ENCODE results near the gene NEBL. TPM values are rescaled to one million over a fixed set of nuclear protein-coding genes. Genes with fewer than 3 reads are reported as not detected.

Gene NEBL
- total RNA-seq, 1 donor from 2014 or later, result 0.43 TPM

DNA sequence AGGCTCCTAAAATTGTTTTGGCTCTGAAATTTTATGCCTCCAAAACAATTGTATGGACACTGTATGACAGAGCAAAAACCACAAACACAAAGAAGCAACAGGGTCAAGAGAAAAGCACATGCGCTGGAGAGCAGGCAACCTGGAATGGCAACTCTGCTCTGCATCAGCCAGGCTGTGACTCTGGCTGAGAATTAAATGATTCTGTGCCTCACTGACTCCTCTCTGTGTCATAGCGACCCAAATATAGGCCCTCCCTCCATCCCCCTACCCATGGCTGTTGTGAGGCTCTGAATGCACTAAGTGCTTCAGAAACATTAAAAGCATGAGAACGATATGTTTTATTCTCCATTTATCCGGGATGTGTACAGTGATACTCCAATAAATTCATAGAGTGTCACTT lies 24.9 kb upstream of the NEBL start:
- no peak for DNase-seq (ENCODE audit: low spot score)
- Mint-ChIP-seq H3K36me3 (ENCODE audit: low read depth) (no peaks in the 10 kb centered on the region), H3K4me1 (ENCODE audit: low read depth) (no peaks in the 10 kb centered on the region), H3K27ac (no peak overlapping the region), H3K4me3 (ENCODE audit: low read depth) (no peak overlapping the region), H3K9me3 (no peaks in the 10 kb centered on the region), H3K27me3 (ENCODE audit: low read depth) (no peaks in the 10 kb centered on the region)
- intact Hi-C loops (cut with micrococcal nuclease), result no loop called here

DNA sequence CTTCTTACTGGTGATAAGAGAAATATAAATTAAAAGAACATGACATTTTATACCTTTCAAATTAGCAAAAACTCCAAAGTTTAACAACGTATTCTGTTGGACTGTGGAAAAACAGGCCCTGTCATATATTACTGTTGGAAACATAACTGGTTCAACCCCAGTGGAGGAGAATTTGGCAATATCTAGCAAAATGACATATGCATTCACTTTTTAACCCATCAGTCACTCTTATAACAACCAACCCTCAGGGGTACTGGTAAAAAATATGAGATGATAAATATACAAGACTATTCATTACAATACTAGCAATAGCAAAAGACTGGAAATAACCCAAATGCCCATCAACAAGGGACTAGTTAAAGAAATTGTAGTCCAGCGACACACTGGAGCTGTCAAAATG lies 22.9 kb upstream of the NEBL start:
- no peak overlapping the region for H3K4me3 Mint-ChIP-seq (ENCODE audit: low read depth)
- intact Hi-C loops (cut with micrococcal nuclease), result no loop called here
- no peak for DNase-seq (ENCODE audit: low spot score)
- H3K27ac Mint-ChIP-seq, result no peak overlapping the region
- no peaks in the 10 kb centered on the region for H3K36me3 Mint-ChIP-seq (ENCODE audit: low read depth)
- no peaks in the 10 kb centered on the region for H3K27me3 Mint-ChIP-seq (ENCODE audit: low read depth)
- H3K9me3 Mint-ChIP-seq, result no peaks in the 10 kb centered on the region
- H3K4me1 Mint-ChIP-seq (ENCODE audit: low read depth), result no peaks in the 10 kb centered on the region

DNA sequence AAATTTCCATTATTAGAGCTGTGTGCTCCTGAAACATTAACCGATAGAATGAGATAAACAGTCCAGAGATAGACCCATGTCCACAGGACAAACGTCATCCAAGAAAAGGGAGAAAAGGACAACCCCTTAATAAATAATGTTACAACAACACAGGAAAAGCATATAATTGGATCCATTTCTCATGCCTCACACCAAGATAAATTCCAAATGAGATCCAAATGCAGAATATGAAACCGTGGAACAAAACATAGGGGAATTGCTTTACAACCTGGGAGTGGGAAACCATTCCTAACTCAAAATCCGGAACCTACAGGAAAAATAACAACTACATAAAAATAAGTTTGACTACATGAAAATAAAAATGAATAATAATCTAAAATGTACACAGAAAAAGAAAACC lies 22.4 kb upstream of the NEBL start:
- intact Hi-C loops (cut with micrococcal nuclease), result no loop called here
- H3K4me3 Mint-ChIP-seq (ENCODE audit: low read depth), result no peak overlapping the region
- no peaks in the 10 kb centered on the region for H3K4me1 Mint-ChIP-seq (ENCODE audit: low read depth)
- H3K9me3 Mint-ChIP-seq, result no peaks in the 10 kb centered on the region
- H3K27ac Mint-ChIP-seq, result no peak overlapping the region
- no peaks in the 10 kb centered on the region for H3K36me3 Mint-ChIP-seq (ENCODE audit: low read depth)
- DNase-seq (ENCODE audit: low spot score), result no peak
- H3K27me3 Mint-ChIP-seq (ENCODE audit: low read depth), result no peaks in the 10 kb centered on the region

DNA sequence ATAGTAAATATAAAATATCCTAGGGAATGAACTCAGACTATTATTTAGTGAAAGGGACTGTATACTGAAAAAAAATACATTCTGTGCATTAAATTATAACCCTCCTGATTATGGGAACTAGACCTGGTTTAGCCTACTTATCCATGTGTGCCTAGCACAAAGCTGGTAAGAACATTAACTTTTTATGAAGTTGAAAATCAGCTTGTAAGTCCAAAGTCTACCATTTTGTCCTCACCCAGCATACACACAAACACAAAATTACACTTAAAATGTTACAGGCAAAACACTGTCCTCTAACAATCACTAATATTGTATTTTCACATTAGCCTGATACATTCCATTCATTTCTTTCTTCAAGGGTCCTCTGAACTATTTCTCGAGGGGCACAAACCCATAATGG lies 19.9 kb upstream of the NEBL start:
- no peaks in the 10 kb centered on the region for H3K27me3 Mint-ChIP-seq (ENCODE audit: low read depth)
- H3K36me3 Mint-ChIP-seq (ENCODE audit: low read depth), result no peaks in the 10 kb centered on the region
- H3K4me1 Mint-ChIP-seq (ENCODE audit: low read depth), result no peaks in the 10 kb centered on the region
- no peaks in the 10 kb centered on the region for H3K9me3 Mint-ChIP-seq
- H3K4me3 Mint-ChIP-seq (ENCODE audit: low read depth), result no peak overlapping the region
- no peak overlapping the region for H3K27ac Mint-ChIP-seq
- intact Hi-C loops (cut with micrococcal nuclease), result no loop called here
- DNase-seq (ENCODE audit: low spot score), result no peak

DNA sequence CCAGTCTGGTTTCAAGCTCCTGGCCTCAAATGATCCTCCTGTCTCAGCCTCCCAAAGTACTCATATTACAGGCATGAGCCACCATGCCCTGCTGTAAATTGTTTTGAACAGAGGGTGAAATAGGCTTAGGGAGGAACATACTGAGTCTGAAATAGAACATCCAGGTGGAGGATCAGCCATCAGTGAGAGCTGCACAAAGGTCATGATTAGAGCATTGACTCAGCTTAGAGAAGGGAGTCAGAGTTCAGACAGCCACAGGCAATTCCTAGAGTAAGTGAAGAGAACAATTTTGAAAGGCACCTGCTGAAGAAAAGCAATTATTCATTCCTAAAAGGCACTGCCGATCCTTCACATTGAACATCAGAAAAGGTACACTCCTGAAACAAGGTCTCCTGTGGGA lies 15.9 kb upstream of the NEBL start:
- H3K27me3 Mint-ChIP-seq (ENCODE audit: low read depth), result no peaks in the 10 kb centered on the region
- no peaks in the 10 kb centered on the region for H3K4me1 Mint-ChIP-seq (ENCODE audit: low read depth)
- intact Hi-C loops (cut with micrococcal nuclease), result no loop called here
- no peak overlapping the region for H3K27ac Mint-ChIP-seq
- no peak overlapping the region for H3K4me3 Mint-ChIP-seq (ENCODE audit: low read depth)
- no peak for DNase-seq (ENCODE audit: low spot score)
- H3K36me3 Mint-ChIP-seq (ENCODE audit: low read depth), result no peaks in the 10 kb centered on the region
- H3K9me3 Mint-ChIP-seq, result no peaks in the 10 kb centered on the region

DNA sequence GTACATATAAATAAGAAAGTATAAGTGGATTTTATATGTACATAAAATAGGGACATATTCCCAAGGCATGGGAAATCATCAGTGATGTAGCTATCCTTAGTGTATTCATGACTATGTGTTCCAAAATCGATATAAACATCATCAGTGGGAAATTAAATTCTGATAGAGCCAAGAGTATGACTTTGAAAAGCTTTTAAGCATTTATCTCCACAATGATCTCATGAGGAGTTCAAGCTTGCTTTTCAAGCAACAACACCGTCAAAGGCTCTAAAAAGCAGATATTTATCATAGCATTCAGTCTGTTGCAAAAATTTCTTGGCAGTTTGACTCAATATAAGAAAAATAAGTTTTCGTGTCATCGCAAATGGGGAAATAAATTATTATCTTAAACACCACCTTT lies 14.5 kb upstream of the NEBL start:
- Mint-ChIP-seq H3K9me3 (no peaks in the 10 kb centered on the region), H3K27ac (no peak overlapping the region), H3K4me3 (ENCODE audit: low read depth) (no peak overlapping the region), H3K4me1 (ENCODE audit: low read depth) (no peaks in the 10 kb centered on the region), H3K36me3 (ENCODE audit: low read depth) (no peaks in the 10 kb centered on the region), H3K27me3 (ENCODE audit: low read depth) (no peaks in the 10 kb centered on the region)
- DNase-seq (ENCODE audit: low spot score), result no peak
- intact Hi-C loops (cut with micrococcal nuclease), result no loop called here

DNA sequence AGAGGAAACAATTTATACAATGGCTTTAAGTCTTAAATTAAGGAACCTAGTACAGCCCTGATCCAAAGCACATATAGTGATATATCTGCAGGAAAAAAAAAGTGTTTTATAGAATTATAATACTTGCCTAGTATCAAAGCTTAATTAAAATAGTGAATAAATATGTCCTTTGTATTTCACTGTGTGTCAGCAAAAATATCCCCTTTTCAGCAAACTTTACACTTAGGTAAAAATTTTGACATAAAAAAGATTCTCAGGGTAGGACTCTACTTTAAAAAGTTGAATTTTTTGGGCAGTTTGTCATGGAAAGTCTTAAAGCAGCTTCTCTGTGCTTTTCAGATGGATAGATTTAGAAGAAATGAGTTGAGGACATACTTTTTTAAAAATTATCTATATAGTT lies 12.7 kb upstream of the NEBL start:
- Mint-ChIP-seq H3K4me1 (ENCODE audit: low read depth) (no peaks in the 10 kb centered on the region), H3K36me3 (ENCODE audit: low read depth) (no peaks in the 10 kb centered on the region), H3K9me3 (no peaks in the 10 kb centered on the region), H3K27me3 (ENCODE audit: low read depth) (no peaks in the 10 kb centered on the region), H3K4me3 (ENCODE audit: low read depth) (no peak overlapping the region), H3K27ac (no peak overlapping the region)
- intact Hi-C loops (cut with micrococcal nuclease), result no loop called here
- DNase-seq (ENCODE audit: low spot score), result no peak

DNA sequence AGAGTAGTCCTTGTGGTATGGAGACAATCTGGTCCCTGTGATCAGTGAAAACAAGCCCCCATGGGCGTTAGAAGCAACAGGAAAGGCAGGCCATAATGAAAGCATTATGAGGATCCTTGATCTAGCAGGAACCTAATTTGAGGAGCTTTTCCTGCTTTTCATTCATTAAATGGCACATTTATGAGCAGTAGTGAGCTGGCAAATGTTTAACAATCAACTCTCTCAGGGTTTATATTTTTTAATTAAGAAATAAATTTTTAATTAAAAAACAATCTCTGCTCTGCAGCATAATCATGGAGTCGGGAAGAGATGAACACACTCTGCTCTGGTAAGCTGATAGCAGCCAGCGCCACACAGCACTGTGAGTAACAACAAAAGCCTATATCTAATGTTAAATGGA lies 11.3 kb upstream of the NEBL start:
- intact Hi-C loops (cut with micrococcal nuclease), result no loop called here
- DNase-seq (ENCODE audit: low spot score), result no peak
- Mint-ChIP-seq H3K27ac (no peak overlapping the region), H3K4me1 (ENCODE audit: low read depth) (no peaks in the 10 kb centered on the region), H3K36me3 (ENCODE audit: low read depth) (no peaks in the 10 kb centered on the region), H3K9me3 (no peaks in the 10 kb centered on the region), H3K4me3 (ENCODE audit: low read depth) (no peak overlapping the region), H3K27me3 (ENCODE audit: low read depth) (no peaks in the 10 kb centered on the region)

DNA sequence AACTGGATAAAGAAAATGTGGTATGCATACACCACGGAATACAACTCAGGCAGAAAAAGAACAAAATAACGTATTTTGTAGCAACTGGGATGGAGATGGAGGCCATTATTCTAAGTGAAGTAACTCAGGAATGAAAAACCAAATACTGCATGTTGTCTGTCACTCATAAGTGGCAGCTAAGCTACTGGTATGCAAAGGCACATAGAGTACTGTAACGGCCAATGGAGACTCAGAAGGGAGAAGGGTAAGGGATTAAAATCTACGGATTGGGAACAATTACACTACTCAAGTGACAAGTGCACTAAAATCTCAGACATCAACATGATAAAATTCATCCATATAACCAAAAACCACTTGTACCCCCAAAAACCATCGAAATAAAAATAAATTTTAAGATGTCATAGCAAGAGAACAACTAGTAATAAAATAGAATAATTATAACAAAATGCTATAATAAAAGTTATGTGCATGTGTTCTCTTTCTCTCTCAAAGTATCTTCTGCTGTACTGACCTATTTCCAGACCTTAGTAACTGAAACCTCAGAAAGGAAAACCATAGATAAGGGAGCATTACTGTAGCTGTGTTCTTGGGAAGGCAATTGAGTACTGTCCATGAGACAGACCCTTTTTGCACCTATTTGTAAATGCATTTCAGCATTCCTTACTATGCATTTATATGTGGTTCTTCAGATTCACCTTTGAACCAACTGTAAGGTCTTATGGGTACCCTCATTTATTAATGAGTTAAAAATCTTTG lies 6.7 kb upstream of the NEBL start:
- intact Hi-C loops (cut with micrococcal nuclease), result no loop called here
- H3K27me3 Mint-ChIP-seq (ENCODE audit: low read depth), result no peaks in the 10 kb centered on the region
- H3K36me3 Mint-ChIP-seq (ENCODE audit: low read depth), result no peaks in the 10 kb centered on the region
- H3K4me1 Mint-ChIP-seq (ENCODE audit: low read depth), result no peaks in the 10 kb centered on the region
- H3K27ac Mint-ChIP-seq, result no peak overlapping the region
- H3K9me3 Mint-ChIP-seq, result peaks cover 3% of the 10 kb centered on the region
- H3K4me3 Mint-ChIP-seq (ENCODE audit: low read depth), result no peak overlapping the region
- no peak for DNase-seq (ENCODE audit: low spot score)

DNA sequence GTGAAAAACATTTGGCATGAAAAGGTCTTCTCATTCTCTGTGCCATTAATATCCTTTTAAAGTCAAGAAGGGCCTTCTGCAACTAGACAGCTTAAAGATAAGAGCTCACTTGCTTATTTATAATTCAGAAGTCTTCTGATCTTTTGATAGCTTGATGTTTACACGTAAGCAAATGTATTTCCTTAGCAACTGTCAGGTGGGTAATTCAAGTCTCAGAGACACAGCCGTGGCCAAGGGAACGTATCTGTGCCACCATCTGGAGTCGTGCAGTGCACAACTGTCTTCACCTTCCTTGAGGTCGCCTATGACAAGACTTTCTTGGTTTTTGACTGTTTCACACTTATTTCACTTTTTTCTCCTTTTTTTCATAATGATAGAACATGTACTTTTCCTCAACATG lies 4.0 kb upstream of the NEBL start:
- no peaks in the 10 kb centered on the region for H3K27me3 Mint-ChIP-seq (ENCODE audit: low read depth)
- no peak for DNase-seq (ENCODE audit: low spot score)
- no peaks in the 10 kb centered on the region for H3K4me1 Mint-ChIP-seq (ENCODE audit: low read depth)

DNA sequence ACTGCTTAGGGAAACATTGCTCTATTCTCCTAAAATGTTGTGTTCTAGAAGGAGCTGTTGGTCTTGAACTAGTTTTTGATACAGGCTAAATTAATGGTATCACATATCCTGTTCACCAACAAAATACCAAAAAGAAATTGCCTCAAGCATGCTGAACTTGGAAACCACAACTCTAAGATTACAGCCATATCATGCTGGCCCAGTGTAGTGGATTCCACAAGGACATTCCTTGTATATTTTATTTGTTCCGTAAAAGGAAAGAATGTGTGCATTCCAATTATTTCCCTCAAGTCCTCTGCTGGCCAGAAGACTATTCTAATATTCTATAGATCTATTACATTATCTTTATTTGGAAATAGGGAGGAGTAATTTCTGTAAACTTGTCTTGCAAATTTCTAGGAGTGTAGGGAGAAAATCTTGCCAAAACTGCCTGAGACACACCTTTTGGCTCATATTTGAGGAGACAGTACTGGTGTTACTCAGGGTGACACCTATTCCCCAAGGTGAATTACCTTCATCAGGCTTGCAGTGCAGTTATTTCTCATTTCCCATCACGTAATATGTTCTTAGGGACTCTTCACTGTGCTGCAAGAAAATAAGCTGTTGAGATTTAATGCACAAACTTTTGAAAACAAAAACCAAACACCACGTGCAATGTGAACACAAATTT lies 1.9 kb upstream of the NEBL start:
- Mint-ChIP-seq H3K27me3 (ENCODE audit: low read depth) (no peaks in the 10 kb centered on the region), H3K9me3 (peaks cover 3% of the 10 kb centered on the region), H3K4me1 (ENCODE audit: low read depth) (no peaks in the 10 kb centered on the region), H3K4me3 (ENCODE audit: low read depth) (no peak overlapping the region), H3K27ac (no peak overlapping the region), H3K36me3 (ENCODE audit: low read depth) (no peaks in the 10 kb centered on the region)
- no peak for DNase-seq (ENCODE audit: low spot score)
- intact Hi-C loops (cut with micrococcal nuclease), result no loop called here

More for the DNA sequence above, 4.0 kb upstream of the NEBL start:
- Mint-ChIP-seq H3K9me3 (peaks cover 3% of the 10 kb centered on the region), H3K27ac (no peak overlapping the region), H3K4me3 (ENCODE audit: low read depth) (no peak overlapping the region), H3K36me3 (ENCODE audit: low read depth) (no peaks in the 10 kb centered on the region)
- intact Hi-C loops (cut with micrococcal nuclease), result no loop called here

DNA sequence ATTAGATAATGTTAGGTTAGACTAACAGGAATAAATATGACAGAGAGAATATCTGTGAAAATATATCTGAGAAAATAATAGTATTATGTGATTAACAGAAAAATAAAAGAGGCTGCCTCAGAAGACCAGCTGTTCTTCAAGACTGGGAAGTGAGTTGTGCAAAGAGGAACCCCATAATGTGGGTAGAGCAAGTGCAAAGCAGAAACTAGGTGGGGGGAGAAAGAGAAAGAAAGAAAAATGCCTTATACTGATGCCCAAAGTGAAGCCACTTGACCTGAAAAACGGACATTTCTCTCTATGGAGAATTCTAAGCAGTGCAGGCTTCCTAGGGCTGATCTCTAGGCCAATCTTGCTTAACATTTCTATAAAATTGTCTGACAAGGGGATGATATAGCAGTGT lies 3.8 kb downstream of the NEBL start:
- H3K4me3 Mint-ChIP-seq (ENCODE audit: low read depth), result no peak overlapping the region
- no peaks in the 10 kb centered on the region for H3K9me3 Mint-ChIP-seq
- DNase-seq (ENCODE audit: low spot score), result no peak
- H3K27ac Mint-ChIP-seq, result no peak overlapping the region
- no peaks in the 10 kb centered on the region for H3K27me3 Mint-ChIP-seq (ENCODE audit: low read depth)
- intact Hi-C loops (cut with micrococcal nuclease), result no loop called here
- no peaks in the 10 kb centered on the region for H3K36me3 Mint-ChIP-seq (ENCODE audit: low read depth)
- H3K4me1 Mint-ChIP-seq (ENCODE audit: low read depth), result no peaks in the 10 kb centered on the region

DNA sequence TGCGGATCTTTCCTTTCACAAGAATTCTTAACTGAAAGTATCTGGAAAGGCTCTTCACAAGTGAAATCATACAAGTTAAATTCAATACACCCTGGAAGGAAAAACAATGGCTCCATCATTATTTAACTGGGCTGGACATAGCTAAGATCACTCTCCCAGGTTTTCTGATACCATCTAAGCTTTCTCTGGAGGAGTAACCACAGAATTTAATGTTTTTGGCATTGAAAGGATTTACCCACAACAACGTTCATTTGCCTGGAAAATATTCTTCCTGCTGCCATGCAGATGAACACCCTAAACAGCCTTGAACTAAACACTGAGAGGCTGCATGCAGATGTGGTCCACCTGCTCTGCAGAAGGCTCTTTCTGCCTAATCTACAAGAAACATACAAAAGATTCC lies 4.3 kb downstream of the NEBL start:
- Mint-ChIP-seq H3K4me1 (ENCODE audit: low read depth) (no peaks in the 10 kb centered on the region), H3K36me3 (ENCODE audit: low read depth) (no peaks in the 10 kb centered on the region), H3K9me3 (no peaks in the 10 kb centered on the region), H3K4me3 (ENCODE audit: low read depth) (no peak overlapping the region), H3K27me3 (ENCODE audit: low read depth) (no peaks in the 10 kb centered on the region), H3K27ac (no peak overlapping the region)
- intact Hi-C loops (cut with micrococcal nuclease), result no loop called here
- DNase-seq (ENCODE audit: low spot score), result no peak

All from activated T-helper 2 cell treated with anti-CD3 and anti-CD28 coated beads, Interferon-gamma antibody, Interleukin-2, Interleukin-4, amounts not matched to agents 10 μg/mL and 5 μg/mL and 100 μg/mL, durations not matched to agents 14 hours and 24 hours and 36 hours (primary cell).